Stimulated activated CD8-positive, alpha-beta memory T cell treated with anti-CD3 and anti-CD28 coated beads, Interleukin-12 subunit alpha, Interleukin-12 subunit beta, amount 100 ng/mL, for 24 hours (primary cell): ENCODE measurements around the gene MAST4.
"Not testable (repeated sequence)": the region's sequence is repeated elsewhere in the genome, so short reads cannot be mapped to it uniquely, and the experiment has no call there.

ENCODE experiments used
- DNase-seq: peaks from one replicate; pipeline ENCODE4 v3.0.0-alpha.2; 2020; ENCODE audit errors: extremely low read depth

The MAST4 gene

DNA sequence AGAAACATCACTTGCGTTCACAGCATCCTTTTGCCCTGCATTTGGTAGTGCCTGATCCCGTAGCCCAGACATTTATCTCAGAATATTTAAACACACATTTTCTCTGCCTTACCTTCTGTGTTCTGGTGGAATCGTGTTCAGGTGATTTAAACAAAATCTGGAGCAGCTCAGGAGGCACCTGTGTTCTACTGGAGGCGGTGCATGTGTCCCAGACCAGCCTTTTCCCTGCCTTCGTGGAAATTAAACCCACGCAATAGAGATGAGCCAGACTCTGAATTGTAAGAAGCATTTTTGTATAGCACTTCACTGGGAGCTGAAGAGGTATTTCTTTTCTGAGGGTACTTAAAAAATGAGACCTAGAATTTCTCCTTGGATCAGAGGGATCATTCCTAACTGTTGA is 212.5 kb downstream of the MAST4 start:
- DNase-seq, result no peak

DNA sequence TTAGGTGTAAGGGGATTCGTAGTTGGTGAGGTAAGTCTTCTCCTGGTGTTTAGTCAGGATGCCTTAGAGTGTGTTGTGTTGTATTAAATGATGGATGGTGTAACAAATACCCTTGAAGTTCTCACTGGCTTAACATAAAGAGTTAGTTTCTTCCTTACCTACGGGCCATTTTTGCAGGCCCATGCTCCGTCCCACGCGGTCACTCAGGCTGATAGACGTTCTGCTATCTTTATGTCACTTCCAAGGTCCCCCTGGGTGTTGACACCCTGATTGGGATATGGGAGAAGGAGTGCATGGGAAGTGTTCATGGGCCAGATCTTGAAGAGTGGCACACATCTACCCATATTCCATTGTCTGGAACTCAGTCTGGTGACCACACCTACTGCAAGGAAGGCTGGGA is 214.0 kb downstream of the MAST4 start:
- no peak for DNase-seq

DNA sequence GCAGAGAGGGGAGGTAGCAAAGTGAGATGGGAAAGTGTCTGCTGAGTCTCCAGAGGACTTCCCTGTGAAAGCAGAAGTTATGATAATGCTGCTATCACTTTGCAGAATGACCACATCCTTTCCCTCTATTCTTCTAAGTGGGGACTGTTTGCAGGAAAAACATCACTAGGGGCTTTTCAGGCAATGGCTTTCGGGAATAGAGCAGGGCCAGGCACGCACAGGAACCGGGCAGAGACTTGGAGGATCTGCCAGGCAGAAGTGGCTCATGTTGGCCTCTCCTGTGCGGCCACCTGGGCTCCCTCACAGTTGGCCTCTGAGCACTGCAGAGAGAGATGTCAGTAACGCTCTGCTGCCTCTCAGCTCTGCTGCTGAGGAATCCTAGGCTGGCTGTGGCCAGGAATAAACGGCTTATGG is 214.7 kb downstream of the MAST4 start:
- DNase-seq, result no peak

DNA sequence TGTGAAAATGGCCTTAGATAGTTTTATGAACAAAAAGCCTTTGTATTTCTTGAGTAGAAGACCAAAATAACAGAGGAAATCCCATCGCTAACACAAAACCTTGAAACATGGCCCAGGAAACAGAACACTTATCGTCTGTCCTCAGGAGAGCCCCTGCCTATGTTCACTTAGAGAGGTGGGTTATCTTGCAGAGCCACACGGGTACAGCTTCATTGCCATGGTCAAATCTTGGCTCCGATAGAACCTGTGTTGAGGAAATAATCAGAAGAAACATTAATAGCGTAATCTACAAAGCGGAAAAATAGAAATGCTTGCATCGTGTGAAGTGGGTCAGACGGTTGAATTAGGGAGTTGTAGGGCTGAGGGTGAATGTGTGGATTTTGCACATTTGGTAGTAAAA is 216.1 kb downstream of the MAST4 start:
- no peak for DNase-seq

DNA sequence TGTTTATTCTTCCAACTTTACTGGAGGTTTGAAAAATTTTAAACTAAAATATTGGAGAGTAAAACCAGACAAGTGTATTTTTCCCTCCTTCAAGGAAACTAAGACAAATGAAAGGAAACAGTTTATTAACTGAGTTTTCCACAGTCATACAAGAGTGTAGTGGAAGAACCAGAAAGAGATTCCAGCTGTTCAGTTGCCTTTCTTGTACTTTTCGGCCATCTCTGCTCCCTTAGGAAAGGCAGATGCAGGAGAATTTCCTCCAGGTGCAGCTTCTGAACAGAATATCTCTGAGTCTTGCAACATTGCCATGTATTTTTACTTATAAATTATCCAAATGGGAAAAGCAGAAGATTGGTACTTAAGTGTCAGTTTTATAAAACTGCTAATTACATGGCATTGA is 217.1 kb downstream of the MAST4 start:
- DNase-seq, result no peak

DNA sequence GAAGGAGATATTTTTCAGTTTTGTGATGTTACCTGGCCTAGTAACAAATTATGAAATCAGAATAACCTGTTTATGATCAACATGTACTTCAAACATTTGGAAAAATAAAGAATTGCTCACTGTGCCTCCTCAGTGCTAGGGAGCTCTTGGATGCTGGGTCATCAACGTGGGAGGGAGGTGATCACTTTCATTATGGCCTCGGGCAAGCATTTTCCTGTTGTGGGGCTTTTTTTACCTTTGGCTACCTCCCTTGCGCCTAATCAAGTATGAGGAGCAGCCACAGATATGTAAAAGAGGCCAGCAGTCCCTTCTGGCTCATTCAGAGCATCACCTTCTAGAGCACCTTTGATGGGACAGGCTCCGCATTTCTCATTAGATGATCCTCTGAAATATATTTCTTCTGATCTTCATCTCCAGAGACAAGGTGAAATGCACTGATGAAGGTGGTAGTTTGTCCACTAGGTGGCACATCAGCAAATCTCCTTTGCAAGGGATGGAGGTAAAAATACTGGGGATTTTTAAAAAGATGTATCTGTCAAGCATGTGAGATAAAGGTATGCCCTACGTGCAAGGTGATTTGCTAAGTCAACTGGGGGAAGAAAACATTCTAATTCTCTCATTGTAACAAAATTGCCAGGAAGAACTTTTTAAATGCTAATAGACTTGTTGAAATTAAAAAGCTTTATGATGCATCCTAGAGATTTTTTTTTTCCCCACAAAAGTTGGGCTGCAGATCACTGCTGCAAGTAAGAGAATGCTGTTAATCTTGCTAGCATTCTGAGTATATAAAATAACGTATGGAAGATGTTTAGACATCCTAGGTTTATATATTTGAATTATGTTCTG is 218.2 kb downstream of the MAST4 start:
- DNase-seq, result no peak

DNA sequence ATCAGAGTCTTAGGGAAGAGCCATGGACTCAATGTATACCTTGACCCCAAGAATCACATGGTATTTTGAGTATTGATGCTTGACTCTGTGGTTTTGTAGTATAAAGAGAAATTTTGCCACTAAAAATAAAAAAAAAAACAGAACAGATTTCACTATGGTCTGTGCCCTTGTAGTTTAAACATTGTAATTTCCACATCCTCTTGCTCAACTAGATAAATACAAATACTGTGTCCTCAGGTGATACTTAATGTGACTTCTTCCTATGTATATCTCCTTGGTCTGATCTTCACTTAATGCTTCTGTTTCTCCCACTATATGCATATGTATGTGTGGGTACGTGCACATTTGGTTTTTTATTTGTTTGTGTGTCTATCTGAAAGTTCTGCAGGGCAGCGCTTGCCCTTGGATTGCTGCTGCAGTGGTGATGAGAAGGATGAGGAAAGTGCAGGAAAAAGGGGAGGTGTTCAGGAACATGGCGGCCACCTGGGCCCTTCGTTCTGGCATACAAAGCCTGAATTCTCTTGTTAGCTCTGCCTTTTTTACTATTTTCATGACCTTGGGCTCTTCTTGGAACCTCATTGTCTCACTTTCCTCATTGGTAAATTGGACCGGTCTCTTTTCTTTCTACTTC is 222.2 kb downstream of the MAST4 start:
- DNase-seq, result no peak

DNA sequence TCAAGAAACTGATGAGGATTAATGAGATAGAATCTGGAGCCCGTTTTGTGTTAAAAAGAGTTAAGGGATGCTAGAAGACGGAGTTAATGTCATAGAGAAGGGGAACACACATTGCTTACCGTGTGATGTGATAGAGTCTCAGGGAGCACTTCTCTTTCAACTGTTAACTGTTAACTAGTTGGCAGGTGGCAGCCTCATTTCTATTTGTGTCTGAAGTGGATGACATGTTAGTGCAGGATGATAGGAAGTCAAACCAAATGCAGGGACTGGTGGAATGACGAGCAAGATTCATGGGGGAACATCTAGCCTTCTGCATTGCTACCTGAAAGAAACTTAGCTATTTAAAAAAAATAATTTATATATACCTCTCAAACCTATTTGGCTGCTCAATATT is 222.7 kb downstream of the MAST4 start:
- DNase-seq, result no peak

DNA sequence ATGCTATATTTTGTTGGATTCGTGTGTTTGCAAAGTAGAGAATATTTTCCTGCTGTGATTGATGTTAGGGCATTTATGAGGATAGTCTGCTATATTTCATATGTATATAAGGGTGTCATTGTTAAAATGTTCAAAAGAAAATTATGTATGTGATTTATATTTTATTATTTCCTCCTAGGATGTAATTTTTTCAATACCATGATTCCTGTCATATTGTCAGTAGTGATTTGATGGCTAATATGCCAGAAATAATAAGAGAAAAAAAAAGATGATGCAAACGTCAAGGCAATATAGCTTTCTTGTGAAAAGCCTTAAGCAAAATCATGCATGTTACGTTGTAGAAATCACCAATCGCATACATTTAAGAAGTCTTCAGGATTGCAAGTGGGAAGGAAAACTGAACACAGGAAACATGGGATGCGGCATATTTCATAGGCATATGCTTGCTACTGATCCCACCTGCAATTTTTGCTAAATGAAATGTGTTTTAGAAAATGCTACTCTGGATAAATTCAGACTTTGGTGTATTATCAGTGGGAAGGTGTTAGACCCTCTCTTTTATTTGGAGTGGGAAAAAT is 224.5 kb downstream of the MAST4 start:
- no peak for DNase-seq

DNA sequence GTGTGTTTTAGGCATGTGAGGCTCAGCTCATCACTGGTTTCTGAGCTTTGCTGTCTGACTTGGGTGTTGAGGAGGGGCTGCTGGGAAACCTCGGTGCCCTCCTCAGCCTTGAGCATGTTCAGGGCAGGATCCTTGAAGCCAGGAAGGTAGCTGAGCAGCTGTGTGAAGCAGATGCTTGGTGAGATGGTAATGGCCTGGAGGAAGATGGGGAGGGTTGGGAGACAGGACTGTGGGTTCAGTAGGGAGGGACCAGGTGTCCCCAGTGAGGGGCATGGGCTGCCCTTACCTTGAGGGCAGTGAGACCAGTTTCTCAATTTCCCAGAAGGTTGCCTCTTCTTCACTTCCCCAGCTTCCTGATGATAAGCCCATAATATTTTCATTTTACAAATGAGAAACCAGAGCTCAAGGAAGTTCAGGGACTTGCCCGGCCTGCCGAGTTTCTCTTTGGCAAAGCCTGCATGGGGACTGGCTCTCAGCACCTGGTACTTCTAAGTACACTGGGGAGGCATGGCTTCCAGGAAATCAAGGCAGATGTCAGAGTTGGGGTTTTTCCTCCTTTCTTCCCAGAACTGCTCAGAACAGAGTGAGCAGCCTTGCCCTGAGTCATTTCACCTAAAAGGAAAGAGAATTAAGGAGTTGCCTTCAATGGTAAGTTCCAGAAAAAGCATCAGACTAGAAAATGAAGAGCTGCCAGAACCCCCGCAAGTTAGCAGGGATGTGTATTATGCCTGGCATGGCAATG is 225.7 kb downstream of the MAST4 start:
- no peak for DNase-seq

DNA sequence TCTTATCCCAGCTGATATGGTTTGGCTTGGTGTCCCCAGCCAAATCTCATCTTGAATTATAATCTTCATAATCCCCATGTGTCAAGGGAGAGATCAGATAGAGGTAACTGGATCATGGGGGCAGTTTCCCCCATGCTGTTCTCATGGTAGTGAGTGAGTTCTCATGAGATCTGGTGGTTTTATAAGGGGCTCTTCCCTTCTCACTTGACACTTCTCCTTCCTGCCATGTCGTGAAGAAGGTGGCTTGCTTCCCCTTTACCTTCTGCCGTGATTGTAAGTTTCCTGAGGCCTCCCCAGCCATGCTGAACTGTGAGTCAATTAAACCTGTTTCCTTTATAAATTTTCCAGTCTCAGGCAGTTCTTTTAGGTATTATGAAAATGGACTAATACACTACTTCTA is 226.7 kb downstream of the MAST4 start:
- DNase-seq, result not testable (repeated sequence)

DNA sequence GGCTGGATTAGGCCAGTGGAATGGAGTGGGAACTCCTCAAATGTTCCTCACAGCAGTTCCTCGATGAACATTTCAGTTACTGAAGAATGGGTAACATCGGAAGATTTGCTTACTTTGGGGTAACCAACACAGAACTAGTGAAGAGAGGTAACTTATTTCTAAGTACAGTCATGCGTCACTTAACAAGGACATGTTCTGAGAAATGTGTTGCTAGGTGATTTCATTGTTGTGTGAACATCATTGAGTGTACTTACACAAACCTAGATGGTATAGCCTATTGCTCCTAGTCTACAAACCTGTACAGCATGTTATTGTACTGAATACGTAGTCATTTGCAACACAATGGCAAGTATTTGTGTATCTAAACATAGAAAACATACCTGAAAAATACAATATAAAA is 228.3 kb downstream of the MAST4 start:
- DNase-seq, result no peak

DNA sequence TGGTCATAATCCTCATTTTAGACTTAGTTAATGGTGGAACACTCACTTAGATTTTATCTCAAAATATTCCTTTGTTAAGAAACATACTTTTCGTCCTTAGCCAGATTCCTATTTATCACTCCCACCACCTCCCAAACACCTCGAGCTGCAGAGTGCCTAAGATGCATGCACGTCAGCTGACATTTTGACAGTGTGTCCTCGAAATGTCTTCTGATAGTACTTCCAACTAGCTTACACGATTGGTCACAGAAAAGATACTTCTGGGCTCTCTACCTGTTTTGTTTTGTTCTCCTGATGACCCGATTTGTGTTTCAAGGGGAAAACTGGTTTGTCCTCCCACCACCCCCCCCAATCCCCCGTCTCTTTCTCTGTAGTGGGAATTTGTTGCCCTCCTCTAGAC is 230.1 kb downstream of the MAST4 start:
- DNase-seq, result no peak

DNA sequence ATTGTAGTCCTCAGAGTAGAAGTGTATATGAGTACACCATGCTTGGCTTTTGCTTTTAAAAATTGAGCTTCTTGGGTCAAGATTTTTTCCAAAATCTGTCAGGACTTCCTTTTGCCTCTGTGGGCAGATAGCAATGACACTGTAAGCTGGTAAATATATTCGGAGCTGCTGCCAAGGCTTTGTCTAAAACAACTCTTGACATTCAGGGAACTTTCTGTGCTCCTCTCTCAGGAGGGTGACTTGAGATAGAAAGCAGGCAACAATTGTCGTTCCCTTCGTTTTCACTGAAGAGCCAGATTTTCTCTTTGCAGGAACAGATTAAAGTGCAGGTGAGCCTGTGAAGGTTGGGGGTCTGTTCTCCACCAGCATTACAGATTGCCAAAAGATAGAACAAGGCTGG is 230.5 kb downstream of the MAST4 start:
- no peak for DNase-seq

DNA sequence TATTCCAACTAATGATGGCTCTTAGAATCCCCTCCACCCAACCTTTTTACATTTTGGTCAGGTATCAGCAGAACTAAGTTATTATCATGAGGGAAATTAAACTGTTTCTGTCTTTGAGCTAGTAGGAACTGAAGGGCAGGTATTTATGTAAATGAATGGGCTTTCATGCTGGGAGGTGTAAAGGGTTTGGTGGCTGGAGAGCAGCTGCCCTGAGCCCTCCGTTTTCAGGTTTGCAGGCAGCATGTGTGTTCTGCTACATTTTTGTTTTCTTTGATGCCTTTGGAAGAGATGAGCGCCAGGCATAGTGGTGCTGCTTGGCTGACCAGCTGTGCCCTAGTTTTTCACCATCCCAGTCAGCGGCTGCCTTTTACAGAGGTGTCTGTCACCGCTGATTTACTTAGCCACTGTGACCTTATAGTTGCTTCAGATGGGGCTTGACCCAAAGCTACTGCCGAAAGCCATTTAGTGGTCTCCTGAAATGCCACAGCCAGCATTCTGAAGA is 231.9 kb downstream of the MAST4 start:
- no peak for DNase-seq

DNA sequence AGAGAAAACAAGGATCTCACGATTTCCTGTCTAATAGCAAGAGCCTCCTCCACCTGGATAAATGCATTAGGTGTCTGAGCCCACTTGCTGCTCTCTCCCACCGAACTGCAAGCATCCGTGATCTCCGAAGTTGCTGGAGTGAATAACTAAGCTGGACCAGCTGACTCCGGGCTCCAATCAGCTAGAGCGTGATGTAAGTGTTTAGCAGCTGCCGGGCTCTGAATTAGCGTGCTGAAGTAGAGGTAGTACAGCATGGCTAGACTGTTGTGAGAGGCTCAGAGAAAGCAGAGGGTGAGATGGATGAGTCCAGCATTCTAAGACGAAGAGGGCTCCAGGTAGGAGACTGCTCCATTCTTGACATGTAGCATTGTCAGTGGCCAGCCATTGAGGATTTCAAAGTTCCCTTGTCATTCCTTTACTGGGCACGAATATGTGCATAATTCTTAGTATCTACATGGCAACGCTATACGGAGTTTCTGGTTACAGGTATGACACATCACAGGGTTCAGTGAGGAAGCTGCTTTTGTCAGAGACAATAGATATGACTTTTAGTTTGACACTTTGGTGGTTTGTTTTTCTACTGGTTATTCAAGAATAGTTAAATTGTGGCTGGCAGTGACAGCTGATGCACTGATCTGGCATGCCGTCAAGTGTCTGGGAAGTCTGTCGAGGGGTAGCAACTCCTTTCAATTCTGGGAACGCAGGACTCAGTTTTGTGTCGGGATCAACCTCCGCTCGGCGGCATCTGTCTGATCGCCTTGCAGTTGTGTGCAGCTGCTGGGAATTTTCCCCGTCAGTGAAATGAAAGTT is 232.6 kb downstream of the MAST4 start:
- no peak for DNase-seq

DNA sequence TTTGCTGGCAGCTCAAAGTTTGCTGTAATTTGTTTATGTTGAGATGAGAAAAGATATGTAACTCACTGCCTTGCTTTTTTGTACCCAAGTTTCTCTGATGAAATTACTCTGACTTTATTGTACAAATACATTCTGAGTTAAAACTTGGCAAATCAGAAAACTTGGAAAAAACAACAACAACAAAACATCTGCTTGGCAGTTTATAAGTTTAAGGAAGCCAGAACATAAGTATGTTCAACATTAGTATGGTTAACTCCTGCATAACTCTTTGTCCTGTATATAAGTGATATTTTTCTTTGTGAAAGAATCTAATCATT is 233.1 kb downstream of the MAST4 start:
- DNase-seq, result no peak

DNA sequence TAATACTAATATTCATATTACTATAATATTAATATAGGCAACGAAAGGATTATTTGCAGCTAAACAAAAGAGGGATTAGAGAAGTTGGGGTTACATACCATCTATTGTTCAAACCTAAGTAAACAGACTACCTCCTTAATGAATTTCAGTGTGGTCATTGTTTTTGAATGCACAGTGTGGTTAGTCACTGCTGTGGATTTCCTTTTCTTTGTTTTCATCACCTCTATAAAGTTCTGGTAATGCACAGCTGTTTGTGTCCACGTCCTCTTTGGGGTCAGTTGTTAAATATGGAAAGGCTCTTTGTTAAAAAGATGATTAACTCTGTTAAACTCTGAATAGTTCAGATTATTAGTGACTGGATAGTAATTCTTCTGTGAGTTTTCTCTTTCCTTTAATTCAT is 233.6 kb downstream of the MAST4 start:
- no peak for DNase-seq

DNA sequence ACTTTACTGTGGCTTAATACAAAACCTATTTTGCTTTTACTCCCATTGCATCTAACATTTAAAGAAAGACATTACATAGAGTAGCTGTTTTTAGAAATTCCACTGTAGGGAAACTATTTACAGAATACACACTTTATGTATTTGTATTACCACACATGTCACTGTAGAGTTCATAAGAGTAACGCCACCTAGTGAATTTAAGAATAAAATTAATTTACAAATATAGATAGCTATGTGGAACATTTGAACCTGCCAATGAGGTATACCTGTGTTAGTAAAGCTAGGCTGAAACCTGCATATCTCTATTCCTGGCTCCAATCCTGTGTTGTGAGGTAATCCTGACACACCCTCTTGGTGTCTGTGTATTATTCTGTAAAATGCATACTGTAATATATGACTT is 234.4 kb downstream of the MAST4 start:
- DNase-seq, result no peak

DNA sequence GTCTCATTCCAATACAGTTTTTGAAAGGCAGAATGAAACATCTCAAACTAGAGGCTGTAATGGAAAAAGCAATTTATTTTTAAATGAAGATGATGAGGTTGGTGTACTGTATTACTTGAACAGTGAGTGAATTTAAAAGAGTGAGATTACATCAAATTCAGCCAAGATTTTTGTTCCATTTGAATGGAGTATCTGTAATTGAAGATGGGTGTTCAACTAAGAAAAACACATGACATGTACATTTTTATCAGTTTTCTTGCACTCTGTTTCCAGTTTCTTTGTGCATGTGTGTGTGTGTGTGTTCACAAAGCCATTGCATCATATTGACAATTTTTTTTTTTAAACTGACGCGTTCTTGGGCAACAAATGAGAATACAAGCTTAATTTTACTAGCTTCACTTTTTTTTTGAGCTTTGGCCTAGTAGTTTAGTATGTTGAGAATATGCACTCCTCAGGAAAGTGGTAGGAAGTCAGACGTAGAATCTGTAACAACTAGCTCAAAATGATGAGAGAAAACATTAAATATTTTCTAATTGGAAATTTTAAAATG is 243.5 kb downstream of the MAST4 start:
- no peak for DNase-seq

DNA sequence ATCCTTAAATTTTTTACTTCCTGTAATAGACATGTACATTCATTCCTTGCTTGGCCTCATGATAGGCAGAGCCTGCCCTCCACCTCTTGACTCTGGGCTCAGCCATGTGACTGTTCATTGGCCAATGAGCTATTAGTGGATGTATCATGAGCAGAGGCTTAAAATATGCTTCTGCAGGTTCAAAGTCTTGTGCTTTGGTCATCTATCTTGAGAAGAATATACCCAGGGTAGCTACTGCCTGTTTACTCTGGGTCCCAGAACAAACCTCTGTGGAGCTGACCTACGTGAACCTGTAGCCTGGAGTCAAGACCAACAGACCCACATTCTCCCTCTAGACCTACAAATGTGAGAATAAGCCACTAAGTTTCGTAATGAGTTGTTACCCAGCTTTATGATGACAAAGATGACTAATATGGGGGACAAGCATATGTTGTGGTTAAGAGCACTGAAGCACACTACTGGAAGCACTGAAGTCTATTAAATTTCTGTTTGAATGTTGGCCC is 244.4 kb downstream of the MAST4 start:
- DNase-seq, result no peak
